Mucosa of gallbladder (tissue), 1 donor: ENCODE data around the gene MCL1. TPM values are rescaled to one million over a fixed set of nuclear protein-coding genes. Genes with fewer than 3 reads are reported as not detected.

ENCODE experiments used
- DNase-seq: peaks from one replicate; pipeline ENCODE4 v3.0.0-alpha.2; 2020; ENCODE audit warnings: low spot score
- total RNA-seq: library from RNA; stranded (reverse); gene quantifications from one replicate; pipeline ENCODE4 v1.2.1, GENCODE V29; 2021
- donor health status: DM: no; HTN: no; CAD: no.

MCL1 gene
- total RNA-seq, 1 donor from 2014 or later: 231 TPM

GRCh38 chr1:150543500-150544143 lies 35.8 kb downstream of the MCL1 start:
- DNase-seq: no peak

GRCh38 chr1:150537732-150538684 lies 41.4 kb downstream of the MCL1 start:
- no peak for DNase-seq

GRCh38 chr1:150536836-150537731 lies 42.3 kb downstream of the MCL1 start:
- DNase-seq: no peak

- DNase-seq: no peak
These were observed 43.7 kb downstream of the MCL1 start for GRCh38 chr1:150535511-150536287.

GRCh38 chr1:150534002-150534401 lies 45.4 kb downstream of the MCL1 start:
- DNase-seq: no peak

GRCh38 chr1:150532860-150533259 lies 46.5 kb downstream of the MCL1 start:
- DNase-seq: no peak

GRCh38 chr1:150530491-150531159 lies 48.8 kb downstream of the MCL1 start:
- DNase-seq: no peak

GRCh38 chr1:150529017-150529416 lies 50.4 kb downstream of the MCL1 start:
- peak; percentile 55 for DNase-seq

GRCh38 chr1:150528196-150528595 lies 51.2 kb downstream of the MCL1 start:
- no peak for DNase-seq

GRCh38 chr1:150525348-150525747 lies 54.1 kb downstream of the MCL1 start:
- no peak for DNase-seq

Other genes starting within 250 kb of the MCL1 start
- gene RPRD2, start 215.5 kb downstream of the MCL1 start, total RNA-seq: 33.2 TPM
- 28.3 TPM for gene TARS2, start 92.2 kb downstream of the MCL1 start, total RNA-seq
- gene ECM1, start 71.5 kb downstream of the MCL1 start, total RNA-seq: 681 TPM
- 1.1 TPM for gene FALEC, start 63.9 kb downstream of the MCL1 start, total RNA-seq
- gene ADAMTSL4, start 30.2 kb downstream of the MCL1 start, total RNA-seq: 17.2 TPM
- gene ENSA, start 50.0 kb upstream of the MCL1 start, total RNA-seq: 181 TPM
- 52.9 TPM for gene GOLPH3L, start 117.5 kb upstream of the MCL1 start, total RNA-seq
- gene HORMAD1, start 141.3 kb upstream of the MCL1 start, total RNA-seq: not detected
- 106 TPM for gene CTSS, start 186.2 kb upstream of the MCL1 start, total RNA-seq
- 47.6 TPM for gene CTSK, start 228.7 kb upstream of the MCL1 start, total RNA-seq